IMR-90 (cell line): ENCODE measurements around the gene AP3M1. TPM values are rescaled to one million over a fixed set of nuclear protein-coding genes. Genes with fewer than 3 reads are reported as not detected.

Experiments used
- ATAC-seq: fragments of 200-7000 bp; cut with Tn5 transposase; 2 replicates; pipeline ENCODE4 v1.9.1; 2020; ENCODE audit warnings: low read depth, mild to moderate bottlenecking, moderate library complexity
- BruUV-seq: library from RNA; stranded (reverse); fragments of 400-500 nt; replicated peaks from 2 replicates; lab custom pipeline; 2021; lab: Mats Ljungman, UMichigan
- CTCF ChIA-PET: fragments of 300-600 bp; formaldehyde crosslinking; extraction: SDS; loops from one replicate; lab custom pipeline; 2021; ENCODE audit warnings: antibody characterized with exemption; lab: Yijun Ruan, JAX
- POLR2A ChIA-PET: fragments of 300-600 bp; sonication (Branson Sonifier 250); formaldehyde crosslinking; loops from one replicate; lab custom pipeline; 2022; ENCODE audit warnings: antibody characterized with exemption; ENCODE audit not compliant: unreplicated experiment; lab: Charles Lee
- DNase-seq: peaks from one replicate; pipeline ENCODE4 v3.0.0; 2013
- H2AFZ ChIP-seq: replicated peaks from 2 replicates; pipeline ENCODE3; 2013; ENCODE audit warnings: low read length, mild to moderate bottlenecking; ENCODE audit not compliant: poor library complexity
- H2AK5ac ChIP-seq: 2 replicates; pipeline ENCODE4 v1.6.1; 2013; ENCODE audit warnings: low read depth, low read length, inconsistent platforms
- H2AK9ac ChIP-seq: replicated peaks from 2 replicates; pipeline ENCODE3; 2013; ENCODE audit warnings: mild to moderate bottlenecking, low read depth, low read length, moderate library complexity; ENCODE audit not compliant: poor library complexity
- H2BK120ac ChIP-seq: 2 replicates; pipeline ENCODE4 v1.6.1; 2013; ENCODE audit warnings: low read depth, low read length, inconsistent platforms
- H2BK15ac ChIP-seq: 3 replicates; pipeline ENCODE4 v1.6.1; 2013; ENCODE audit warnings: low read depth, low read length, inconsistent platforms
- H2BK20ac ChIP-seq: 2 replicates; pipeline ENCODE4 v1.6.1; 2013; ENCODE audit warnings: low read depth, mild to moderate bottlenecking, inconsistent platforms, low read length, moderate library complexity
- H2BK5ac ChIP-seq: 2 replicates; pipeline ENCODE4 v1.6.1; 2013; ENCODE audit warnings: mild to moderate bottlenecking, low read depth, low read length, inconsistent platforms; ENCODE audit not compliant: poor library complexity, severe bottlenecking
- H3K14ac ChIP-seq: replicated peaks from 2 replicates; pipeline ENCODE4 v1.6.1; 2013; ENCODE audit warnings: low read depth, low read length, inconsistent platforms
- H3K18ac ChIP-seq: 2 replicates; pipeline ENCODE4 v1.6.1; 2013; ENCODE audit warnings: low read depth, low read length, control low read depth
- H3K23ac ChIP-seq: 2 replicates; pipeline ENCODE4 v1.6.1; 2013; ENCODE audit warnings: low read depth, low read length, inconsistent platforms
- H3K27ac ChIP-seq: 2 replicates; pipeline ENCODE4 v1.5.1; 2013; ENCODE audit warnings: mild to moderate bottlenecking, control low read depth, low read length; ENCODE audit not compliant: insufficient read depth
- H3K27me3 ChIP-seq: 2 replicates; pipeline ENCODE4 v1.6.1; 2013; ENCODE audit warnings: low read length; ENCODE audit not compliant: control insufficient read depth, insufficient read depth
- H3K36me3 ChIP-seq: 2 replicates; pipeline ENCODE4 v1.6.1; 2013; ENCODE audit warnings: low read length, mixed read lengths; ENCODE audit not compliant: control insufficient read depth, insufficient read depth
- H3K4ac ChIP-seq: 2 replicates; pipeline ENCODE4 v1.6.1; 2013; ENCODE audit warnings: low read depth, low read length, inconsistent platforms
- H3K4me1 ChIP-seq: 2 replicates; pipeline ENCODE4 v1.6.1; 2013; ENCODE audit warnings: low read length, mixed read lengths; ENCODE audit not compliant: control insufficient read depth, insufficient read depth
- H3K4me2 ChIP-seq: 2 replicates; pipeline ENCODE4 v1.6.1; 2013; ENCODE audit warnings: low read depth, mild to moderate bottlenecking, control low read depth, low read length, moderate library complexity
- H3K4me3 ChIP-seq: 2 replicates; pipeline ENCODE4 v1.5.1; 2013; ENCODE audit warnings: low read depth, mild to moderate bottlenecking, control low read depth, low read length, moderate library complexity; ENCODE audit not compliant: insufficient read depth
- H3K56ac ChIP-seq: 2 replicates; pipeline ENCODE4 v1.6.1; 2013; ENCODE audit warnings: low read length, inconsistent platforms; ENCODE audit not compliant: insufficient read depth; ENCODE audit errors: extremely low read depth
- H3K79me1 ChIP-seq, 2 experiments: 2 replicates each; pipeline ENCODE4 v1.6.1; 2013; ENCODE audit warnings: low read length in 2 of 2, inconsistent platforms in 1 of 2, low read depth in 1 of 2
- H3K9ac ChIP-seq: 2 replicates; pipeline ENCODE4 v1.6.1; 2013; ENCODE audit warnings: low read depth, low read length, control low read depth
- H3K9me1 ChIP-seq: 2 replicates; pipeline ENCODE4 v1.6.1; 2013; ENCODE audit warnings: low read length, inconsistent platforms; ENCODE audit not compliant: insufficient read depth
- H3K9me3 ChIP-seq: 2 replicates; pipeline ENCODE4 v1.6.1; 2013; ENCODE audit warnings: low read length; ENCODE audit not compliant: control insufficient read depth, insufficient read depth
- H4K20me1 ChIP-seq: 2 replicates; pipeline ENCODE4 v1.6.1; 2013; ENCODE audit warnings: low read length, inconsistent platforms; ENCODE audit not compliant: insufficient read depth
- H4K5ac ChIP-seq: 2 replicates; pipeline ENCODE4 v1.6.1; 2013; ENCODE audit warnings: mild to moderate bottlenecking, low read depth, low read length, control low read depth
- H4K8ac ChIP-seq, 2 experiments: 2 replicates each; pipeline ENCODE4 v1.6.1; 2013; ENCODE audit warnings: low read depth in 2 of 2, low read length in 2 of 2, control low read depth in 1 of 2, inconsistent platforms in 1 of 2
- H4K91ac ChIP-seq: 2 replicates; pipeline ENCODE4 v1.6.1; 2013; ENCODE audit warnings: low read depth, low read length, inconsistent platforms; ENCODE audit not compliant: insufficient read depth
- CHD1 ChIP-seq: IDR thresholded peaks from 2 replicates; pipeline ENCODE4 v1.6.1; 2012; ENCODE audit warnings: low read depth, low read length, improper control_type of control experiment
- MAFK ChIP-seq: IDR thresholded peaks from 2 replicates; pipeline ENCODE4 v1.6.1; 2012; ENCODE audit warnings: low read depth, low read length, improper control_type of control experiment
- MAZ ChIP-seq: IDR thresholded peaks from 2 replicates; pipeline ENCODE4 v1.6.1; 2012; ENCODE audit warnings: low read depth, mild to moderate bottlenecking, low read length, improper control_type of control experiment, moderate library complexity, borderline replicate concordance
- RCOR1 ChIP-seq: IDR thresholded peaks from 2 replicates; pipeline ENCODE4 v1.6.1; 2012; ENCODE audit warnings: mild to moderate bottlenecking, low read length, improper control_type of control experiment; ENCODE audit not compliant: insufficient replicate concordance
- RFX5 ChIP-seq: IDR thresholded peaks from 2 replicates; pipeline ENCODE4 v1.8.0; 2012; ENCODE audit warnings: low read depth, mild to moderate bottlenecking, low read length, moderate library complexity
- WGBS, 2 experiments: methylation state at CpG; one replicate each; pipeline versions ENCODE4 v1.1.5 to v1.1.7; 2013; ENCODE audit warnings: missing lambda C conversion rate in 2 of 2; ENCODE audit not compliant: insufficient read length in 1 of 2; ENCODE audit errors: extremely low coverage in 2 of 2; 5-methylcytosine and 5-hydroxymethylcytosine counted together
- dilution Hi-C: fragments of 300-500 bp; cut with HindIII; formaldehyde crosslinking; loops from one replicate; pipeline ENCODE4 v1.14.3; 2018; ENCODE audit warnings: low sequenced_read_pairs; ENCODE audit not compliant: unreplicated experiment
- in situ Hi-C: fragments of 300-500 bp; cut with MboI; formaldehyde crosslinking; loops from 3 replicates; pipeline ENCODE4 v1.14.3; 2019; ENCODE audit warnings: low sequenced_read_pairs, inconsistent platforms, mixed read lengths
- intact Hi-C: fragments of 100-400 bp; cut with micrococcal nuclease; formaldehyde crosslinking; loops from 2 replicates; pipeline ENCODE4 v1.10.0; 2022
- polyA plus RNA-seq, 3 experiments: library from polyadenylated mRNA; depleted of rRNA; stranded (reverse); fragments of >200 nt; gene quantifications; 2 replicates each; pipeline ENCODE4 v1.2.3, GENCODE V29; 2012; ENCODE audit warnings: low replicate concordance in 1 of 3
- total RNA-seq: library from RNA; depleted of rRNA; stranded (reverse); fragments of >200 nt; gene quantifications from 2 replicates; pipeline ENCODE4 v1.2.3, GENCODE V29; 2012
- TF ChIP-seq, protein P1 (sequence below): fragments of 150-350 bp; IDR thresholded peaks from 2 replicates; pipeline ENCODE4 v1.6.1; 2016; ENCODE audit warnings: low read depth, mild to moderate bottlenecking, low read length, moderate library complexity, borderline replicate concordance
- TF ChIP-seq, protein P2 (sequence below): conservative IDR thresholded peaks from 2 replicates; pipeline ENCODE4 v1.5.1; 2012; ENCODE audit warnings: mild to moderate bottlenecking, low read depth, low read length, improper control_type of control experiment

The AP3M1 gene
- total and polyA plus RNA-seq, 2 of the 4 experiments (the other 2 are of a cell fraction), result 26.6 to 46.4 TPM

DNA sequence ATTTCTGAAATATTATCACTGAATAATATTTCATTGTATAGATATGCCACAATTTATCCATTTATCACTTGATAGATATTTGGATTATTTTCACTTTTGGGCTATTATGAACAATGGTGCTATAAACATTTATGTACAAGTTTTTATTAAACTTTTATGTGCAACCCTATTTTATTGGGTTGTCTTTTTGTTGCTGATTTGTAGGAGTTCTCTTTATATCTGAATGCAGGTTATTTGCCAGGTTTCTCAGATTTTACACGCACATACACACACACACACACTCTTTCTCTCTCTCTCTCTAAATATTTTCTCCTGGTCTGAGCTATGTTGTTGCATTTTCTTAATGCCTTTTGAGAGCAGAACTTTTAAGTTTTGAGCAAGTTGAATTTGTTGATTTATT, 36.6 kb upstream of the AP3M1 start:
- Histone ChIP-seq H3K27ac (no peak overlapping the region), H2BK15ac (no peak overlapping the region), H4K20me1 (peaks cover 3% of the 10 kb centered on the region; the same call in 1 of the 2 replicates), H4K5ac (no peak overlapping the region), H2AK9ac (no peak overlapping the region), H3K23ac (no peak overlapping the region), H3K36me3 (no peaks in the 10 kb centered on the region), H3K9me1 (no peaks in the 10 kb centered on the region; the same call in 1 of the 2 replicates), H2BK20ac (no peak overlapping the region), H3K9me3 (no peaks in the 10 kb centered on the region), H3K4me1 (peaks cover 6% of the 10 kb centered on the region), H2AK5ac (no peak overlapping the region), H2BK5ac (no peak overlapping the region), H4K8ac (no peak overlapping the region), H3K4me2 (no peak overlapping the region), H4K91ac (no peak overlapping the region), H3K56ac (no peak overlapping the region), H3K18ac (no peak overlapping the region), H3K27me3 (no peaks in the 10 kb centered on the region), H3K4me3 (no peak overlapping the region), H3K79me1 (peaks cover 11 to 58% of the 10 kb centered on the region in 2 experiments; a peak in 3 of 4 replicates), H2AFZ (no peak overlapping the region), H3K4ac (no peak overlapping the region), H3K14ac (no peak overlapping the region), H3K9ac (no peak overlapping the region), H2BK120ac (no peak overlapping the region)
- ATAC-seq (no peak), DNase-seq (no peak)
- intact Hi-C loops (no loop called here), in situ Hi-C loops (no loop called here), dilution Hi-C loops (no loop called here)
- TF ChIP-seq RCOR1, result no peak
- TF ChIP-seq, protein P1, sequence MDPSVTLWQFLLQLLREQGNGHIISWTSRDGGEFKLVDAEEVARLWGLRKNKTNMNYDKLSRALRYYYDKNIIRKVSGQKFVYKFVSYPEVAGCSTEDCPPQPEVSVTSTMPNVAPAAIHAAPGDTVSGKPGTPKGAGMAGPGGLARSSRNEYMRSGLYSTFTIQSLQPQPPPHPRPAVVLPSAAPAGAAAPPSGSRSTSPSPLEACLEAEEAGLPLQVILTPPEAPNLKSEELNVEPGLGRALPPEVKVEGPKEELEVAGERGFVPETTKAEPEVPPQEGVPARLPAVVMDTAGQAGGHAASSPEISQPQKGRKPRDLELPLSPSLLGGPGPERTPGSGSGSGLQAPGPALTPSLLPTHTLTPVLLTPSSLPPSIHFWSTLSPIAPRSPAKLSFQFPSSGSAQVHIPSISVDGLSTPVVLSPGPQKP, result no peak
- TF ChIP-seq CHD1, result no peak
- TF ChIP-seq MAFK, result no peak
- no peak for TF ChIP-seq RFX5
- TF ChIP-seq MAZ, result no peak
- TF ChIP-seq, protein P2, sequence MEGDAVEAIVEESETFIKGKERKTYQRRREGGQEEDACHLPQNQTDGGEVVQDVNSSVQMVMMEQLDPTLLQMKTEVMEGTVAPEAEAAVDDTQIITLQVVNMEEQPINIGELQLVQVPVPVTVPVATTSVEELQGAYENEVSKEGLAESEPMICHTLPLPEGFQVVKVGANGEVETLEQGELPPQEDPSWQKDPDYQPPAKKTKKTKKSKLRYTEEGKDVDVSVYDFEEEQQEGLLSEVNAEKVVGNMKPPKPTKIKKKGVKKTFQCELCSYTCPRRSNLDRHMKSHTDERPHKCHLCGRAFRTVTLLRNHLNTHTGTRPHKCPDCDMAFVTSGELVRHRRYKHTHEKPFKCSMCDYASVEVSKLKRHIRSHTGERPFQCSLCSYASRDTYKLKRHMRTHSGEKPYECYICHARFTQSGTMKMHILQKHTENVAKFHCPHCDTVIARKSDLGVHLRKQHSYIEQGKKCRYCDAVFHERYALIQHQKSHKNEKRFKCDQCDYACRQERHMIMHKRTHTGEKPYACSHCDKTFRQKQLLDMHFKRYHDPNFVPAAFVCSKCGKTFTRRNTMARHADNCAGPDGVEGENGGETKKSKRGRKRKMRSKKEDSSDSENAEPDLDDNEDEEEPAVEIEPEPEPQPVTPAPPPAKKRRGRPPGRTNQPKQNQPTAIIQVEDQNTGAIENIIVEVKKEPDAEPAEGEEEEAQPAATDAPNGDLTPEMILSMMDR, result no peak
- WGBS, 2 experiments, result no CpG with 5 or more reads among the region's 1 CpG
- ChIA-PET POLR2A (no interaction called here), CTCF (no interaction called here)
- BruUV-seq, result no TSS peak
